CD4-positive, alpha-beta T cell treated with Interleukin-1 beta for 1 hour (primary cell): ENCODE results near the gene DDX25.
"Not testable (repeated sequence)": the region's sequence is repeated elsewhere in the genome, so short reads cannot be mapped to it uniquely, and the experiment has no call there.

Experiments used
- DNase-seq, 2 donors: peaks; one replicate each; pipeline ENCODE4 v3.0.0-alpha.2; 2020 to 2022

The DDX25 gene

GRCh38 chr11:125903711-125904659 is at the start of gene DDX25:
Gene DDX25 (plus strand): TSS chr11:125904508. CDS start chr11:125904518, 10 bp downstream.
- DNase-seq: peak in 1 of 2 donors; percentile 25

- not testable (repeated sequence) for DNase-seq
Observed at GRCh38 chr11:125857670-125858069, 46.6 kb upstream of the DDX25 start.

GRCh38 chr11:125862786-125863185 is 41.5 kb upstream of the DDX25 start:
- DNase-seq: not testable (repeated sequence)

GRCh38 chr11:125865354-125865753 is 39.0 kb upstream of the DDX25 start:
- DNase-seq: not testable (repeated sequence)

GRCh38 chr11:125869521-125869920 is 34.8 kb upstream of the DDX25 start:
- DNase-seq: no peak

- DNase-seq: peak in 1 of 2 donors; percentile 10
Observed at GRCh38 chr11:125871391-125872137, 32.7 kb upstream of the DDX25 start.

GRCh38 chr11:125872138-125872491 is 32.2 kb upstream of the DDX25 start:
- DNase-seq: no peak

GRCh38 chr11:125873881-125874555 is 30.3 kb upstream of the DDX25 start:
- DNase-seq: no peak

- peak; percentile 31 to 54 for DNase-seq
Observed at GRCh38 chr11:125874556-125875124, 29.7 kb upstream of the DDX25 start.

GRCh38 chr11:125881291-125881690 is 23.0 kb upstream of the DDX25 start:
- DNase-seq: no peak

- no peak for DNase-seq
Observed at GRCh38 chr11:125883375-125883774, 20.9 kb upstream of the DDX25 start.

- no peak for DNase-seq
Observed at GRCh38 chr11:125886997-125887372, 17.3 kb upstream of the DDX25 start.

- peak; percentile 96 for DNase-seq
Observed at GRCh38 chr11:125887373-125888324, 16.7 kb upstream of the DDX25 start, which contains the start of gene HYLS1. Gene HYLS1 (plus strand): TSS chr11:125887668. CDS start chr11:125899369, 11,701 bp downstream.

- no peak for DNase-seq
Observed at GRCh38 chr11:125890447-125891100, 13.7 kb upstream of the DDX25 start.

GRCh38 chr11:125892071-125892470 is 12.2 kb upstream of the DDX25 start:
- no peak for DNase-seq

GRCh38 chr11:125892994-125893393 is 11.3 kb upstream of the DDX25 start:
- no peak for DNase-seq

- DNase-seq: no peak
Observed at GRCh38 chr11:125901872-125902271, 2.4 kb upstream of the DDX25 start.

- DNase-seq: no peak
Observed at GRCh38 chr11:125902277-125902926, 1.9 kb upstream of the DDX25 start.

GRCh38 chr11:125902927-125903710 is 1.2 kb upstream of the DDX25 start, which contains the start of gene PUS3:
Gene PUS3 (minus strand): TSS chr11:125903206. CDS start chr11:125896284, 6,922 bp downstream.
- peak; percentile 88 for DNase-seq
